22Rv1 (cell line): ENCODE results near the gene TIMM21.

Experiments used
- H3K27ac ChIP-seq: fragments of 450-650 bp; 2 replicates; pipeline ENCODE4 v1.5.1; 2017
- CTCF ChIP-seq: fragments of 450-650 bp; IDR thresholded peaks from 2 replicates; pipeline ENCODE4 v1.5.1; 2017; ENCODE audit warnings: mild to moderate bottlenecking
- ZFX ChIP-seq: fragments of 450-650 bp; IDR thresholded peaks from 2 replicates; pipeline ENCODE4 v1.6.1; 2017; ENCODE audit warnings: antibody characterized with exemption, borderline replicate concordance

Gene TIMM21

GRCh38 chr18:74132201-74132600 is 16.1 kb upstream of the TIMM21 start:
- TF ChIP-seq ZFX (no peak), CTCF (no peak)
- no peak overlapping the region for H3K27ac ChIP-seq

- TF ChIP-seq CTCF (no peak), ZFX (no peak)
- no peak overlapping the region for H3K27ac ChIP-seq
These were observed 10.3 kb upstream of the TIMM21 start for GRCh38 chr18:74137920-74138538.

GRCh38 chr18:74139411-74139810 is 8.9 kb upstream of the TIMM21 start:
- no peak overlapping the region for H3K27ac ChIP-seq
- TF ChIP-seq ZFX (no peak), CTCF (no peak)

GRCh38 chr18:74139888-74140287 is 8.4 kb upstream of the TIMM21 start:
- TF ChIP-seq CTCF = no peak
- no peak for TF ChIP-seq ZFX
- H3K27ac ChIP-seq = no peak overlapping the region

GRCh38 chr18:74140582-74140981 is 7.7 kb upstream of the TIMM21 start:
- no peak overlapping the region for H3K27ac ChIP-seq
- TF ChIP-seq CTCF (no peak), ZFX (no peak)

DNA sequence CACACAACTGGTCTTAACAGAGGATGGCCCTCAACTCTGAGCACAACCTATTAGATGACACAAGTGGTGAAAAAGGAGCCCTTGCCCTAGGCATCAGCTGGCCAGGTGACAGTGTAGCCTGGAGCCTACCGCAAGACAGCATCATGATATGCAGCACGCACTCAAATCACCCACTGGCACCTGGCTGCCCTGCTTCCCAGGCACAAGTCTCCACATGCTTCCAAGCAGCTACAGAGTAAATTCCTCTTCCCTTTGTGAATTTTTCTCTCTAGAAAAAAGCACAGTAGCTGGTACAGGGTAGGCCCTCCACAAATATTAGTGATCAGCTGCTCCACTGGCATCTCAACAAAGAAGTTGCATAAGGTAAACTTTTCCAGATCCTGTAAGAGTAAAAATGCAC is 6.7 kb upstream of the TIMM21 start:
- no peak for TF ChIP-seq CTCF
- no peak overlapping the region for H3K27ac ChIP-seq

- H3K27ac ChIP-seq = no peak overlapping the region
- no peak for TF ChIP-seq CTCF
- TF ChIP-seq ZFX = no peak
These were observed 6.1 kb upstream of the TIMM21 start for GRCh38 chr18:74142252-74142651.
